HG02970 (cell line): ENCODE measurements around the gene HORMAD2.
"Not testable (repeated sequence)": the region's sequence is repeated elsewhere in the genome, so short reads cannot be mapped to it uniquely, and the experiment has no call there.

ENCODE experiments used
- ATAC-seq: cut with Tn5 transposase; IDR thresholded peaks from one replicate; pipeline ENCODE4 v1.9.1; 2021; ENCODE audit warnings: mild to moderate bottlenecking, moderate library complexity, moderate number of reproducible peaks; ENCODE audit not compliant: unreplicated experiment, low FRiP score

The HORMAD2 gene

GRCh38 chr22:30187094-30187493 lies 106.8 kb downstream of the HORMAD2 start:
- ATAC-seq: no peak

- no peak for ATAC-seq
Observed at GRCh38 chr22:30187529-30188407, 107.5 kb downstream of the HORMAD2 start.

- ATAC-seq: no peak
Observed at GRCh38 chr22:30188911-30189310, 108.6 kb downstream of the HORMAD2 start.

GRCh38 chr22:30190574-30190973 lies 110.3 kb downstream of the HORMAD2 start:
- ATAC-seq: no peak

- no peak for ATAC-seq
Observed at GRCh38 chr22:30191040-30191701, 110.9 kb downstream of the HORMAD2 start.

GRCh38 chr22:30192427-30192826 lies 112.2 kb downstream of the HORMAD2 start:
- ATAC-seq: no peak

GRCh38 chr22:30193031-30193775 lies 112.9 kb downstream of the HORMAD2 start:
- no peak for ATAC-seq

GRCh38 chr22:30195245-30196140 lies 115.2 kb downstream of the HORMAD2 start:
- ATAC-seq: no peak

- no peak for ATAC-seq
Observed at GRCh38 chr22:30196141-30196879, 116.0 kb downstream of the HORMAD2 start.

GRCh38 chr22:30196880-30197336 lies 116.6 kb downstream of the HORMAD2 start:
- ATAC-seq: no peak

GRCh38 chr22:30197389-30197788 lies 117.1 kb downstream of the HORMAD2 start:
- no peak for ATAC-seq

- no peak for ATAC-seq
Observed at GRCh38 chr22:30198152-30198825, 118.0 kb downstream of the HORMAD2 start.

GRCh38 chr22:30198921-30199320 lies 118.7 kb downstream of the HORMAD2 start:
- ATAC-seq: no peak

- ATAC-seq: not testable (repeated sequence)
Observed at GRCh38 chr22:30200905-30201304, 120.6 kb downstream of the HORMAD2 start.

GRCh38 chr22:30201945-30202344 lies 121.7 kb downstream of the HORMAD2 start:
- no peak for ATAC-seq

GRCh38 chr22:30202531-30203006 lies 122.3 kb downstream of the HORMAD2 start:
- no peak for ATAC-seq

- no peak for ATAC-seq
Observed at GRCh38 chr22:30204015-30204741, 123.9 kb downstream of the HORMAD2 start.

GRCh38 chr22:30204742-30205111 lies 124.5 kb downstream of the HORMAD2 start:
- ATAC-seq: no peak
